GM18517 (cell line): ENCODE results near the gene MSANTD7.

Source experiments
- ATAC-seq: cut with Tn5 transposase; IDR thresholded peaks from one replicate; pipeline ENCODE4 v1.9.1; 2021; ENCODE audit warnings: mild to moderate bottlenecking, moderate library complexity; ENCODE audit not compliant: unreplicated experiment

The MSANTD7 gene

GRCh38 chr10:14879928-14880193, 41.8 kb downstream of the MSANTD7 start:
- ATAC-seq = no peak

- ATAC-seq = no peak
Measured at GRCh38 chr10:14880229-14880628, 42.1 kb downstream of the MSANTD7 start.

- ATAC-seq = no peak
Measured at GRCh38 chr10:14884082-14884481, 46.0 kb downstream of the MSANTD7 start.
